Stimulated activated CD8-positive, alpha-beta memory T cell treated with anti-CD3 and anti-CD28 coated beads, Interleukin-4, amount 100 ng/mL, for 1 hour (primary cell): ENCODE results near the gene LDLRAD4.

Experiments used
- DNase-seq, 2 donors: peaks; one replicate each; pipeline ENCODE4 v3.0.0-alpha.2; 2020; ENCODE audit warnings: low read depth in 2 of 2, low spot score in 1 of 2

The LDLRAD4 gene

GRCh38 chr18:13440277-13441248 is 222.0 kb downstream of the LDLRAD4 start:
- no peak for DNase-seq

DNA sequence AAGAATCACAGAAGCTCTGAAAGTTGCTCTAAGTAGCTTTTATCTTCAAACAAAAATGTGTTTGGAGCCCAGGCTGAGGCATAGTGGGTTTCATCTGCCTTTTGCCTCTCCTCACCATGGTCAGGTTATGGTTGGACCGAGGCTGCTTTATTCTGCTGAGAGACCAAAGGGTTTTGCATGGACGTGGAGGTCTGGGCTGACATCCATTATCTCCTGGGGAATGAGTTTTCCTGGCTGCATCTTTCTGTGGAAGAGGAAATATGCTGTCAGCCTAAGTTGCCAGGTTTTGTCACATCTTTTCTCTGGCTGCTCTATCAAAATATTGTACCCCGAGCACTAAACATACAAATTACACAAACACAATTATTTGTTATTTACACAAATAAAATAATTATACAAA is 223.2 kb downstream of the LDLRAD4 start:
- DNase-seq: no peak

DNA sequence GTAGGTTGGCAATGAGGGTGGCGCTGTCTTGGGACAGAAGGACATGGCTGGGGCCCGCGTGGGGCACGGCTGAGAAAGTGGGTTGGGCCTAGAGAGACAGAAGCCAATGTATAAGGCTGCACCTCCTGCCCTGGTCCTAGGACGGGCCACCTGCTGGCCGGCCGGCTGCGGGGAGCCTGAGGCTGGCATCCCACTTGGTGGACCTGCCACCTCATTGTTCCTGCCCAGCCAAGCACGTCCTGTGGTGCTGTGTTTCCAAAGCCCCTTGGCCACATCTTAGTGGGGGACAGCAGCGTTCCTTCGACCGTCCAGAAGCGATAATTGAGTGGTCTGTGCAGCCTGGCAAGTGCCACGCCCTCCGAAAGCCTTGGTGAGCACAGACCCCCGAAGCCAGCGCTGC is 223.9 kb downstream of the LDLRAD4 start:
- DNase-seq: no peak

GRCh38 chr18:13443552-13443951 is 225.0 kb downstream of the LDLRAD4 start:
- DNase-seq: no peak

DNA sequence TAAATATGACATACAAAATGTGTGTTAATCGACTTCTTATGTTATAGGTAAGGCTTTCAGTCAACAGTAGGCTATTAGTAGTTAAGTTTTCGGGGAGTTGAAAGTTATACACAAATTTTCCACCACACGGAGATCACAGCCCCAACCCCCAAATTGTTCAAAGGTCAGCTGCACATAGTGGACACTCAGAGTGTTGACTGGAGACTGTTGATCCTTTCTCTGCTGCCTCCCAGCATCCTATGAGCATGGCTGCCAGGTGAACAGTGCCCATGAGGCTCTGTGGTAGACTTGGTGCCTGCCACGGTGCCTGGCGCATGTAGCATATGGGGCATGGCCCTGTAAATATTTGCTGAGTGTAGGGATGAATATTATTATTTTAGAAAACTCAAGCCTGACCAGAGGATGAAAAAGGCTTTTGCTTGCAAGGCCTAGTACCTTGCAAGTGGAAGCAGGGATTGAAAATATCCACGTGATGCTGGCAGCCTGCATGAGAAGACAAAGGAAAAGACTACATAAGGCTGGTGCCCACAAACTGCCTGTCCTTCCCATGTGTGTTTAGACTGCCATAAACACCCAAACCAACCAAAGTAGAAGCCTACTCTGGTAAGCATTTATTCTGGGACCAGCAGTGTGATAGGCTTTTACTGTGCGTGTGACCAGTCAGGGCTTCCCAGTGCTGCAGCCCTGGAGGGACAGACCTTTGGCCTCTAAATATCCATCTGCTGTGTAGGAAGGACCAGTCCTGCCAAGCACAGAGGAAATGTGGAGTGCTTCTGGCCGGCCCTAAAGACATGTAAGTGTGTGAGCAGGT is 226.1 kb downstream of the LDLRAD4 start:
- no peak for DNase-seq

DNA sequence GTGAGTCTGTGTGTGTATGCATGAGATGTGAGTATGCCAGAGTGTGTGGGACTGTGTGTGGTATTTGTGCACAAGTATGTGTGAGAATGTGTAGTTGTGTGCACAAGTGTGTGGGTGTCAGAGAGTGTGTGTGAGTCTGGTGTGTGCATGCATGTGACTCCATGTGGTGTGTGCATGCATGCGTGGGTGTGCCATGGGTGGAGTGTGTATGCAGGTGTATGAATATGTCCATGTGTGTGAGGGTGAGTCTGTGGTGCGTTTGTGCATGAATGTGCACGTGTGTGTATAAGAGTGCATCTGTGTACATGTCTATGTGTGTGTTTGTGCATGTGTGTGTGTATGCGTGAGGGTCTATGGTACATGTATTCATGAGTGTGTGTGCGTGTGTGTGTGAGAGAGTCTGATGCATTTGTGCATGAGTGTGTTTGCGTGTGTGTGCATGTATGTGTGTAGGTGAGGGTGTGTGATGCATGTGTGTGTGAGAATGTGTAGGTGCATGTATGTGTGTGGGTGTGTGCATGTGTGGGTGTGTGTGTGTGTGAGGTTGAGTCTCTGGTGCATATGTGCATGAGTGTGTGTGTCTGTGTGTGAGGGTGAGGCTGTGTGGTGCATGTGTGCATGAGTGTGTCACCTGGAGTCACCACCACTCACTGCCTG is 226.8 kb downstream of the LDLRAD4 start:
- DNase-seq: no peak

GRCh38 chr18:13446024-13446423 is 227.5 kb downstream of the LDLRAD4 start:
- DNase-seq: no peak

- no peak for DNase-seq
Measured at GRCh38 chr18:13446610-13447461, 228.3 kb downstream of the LDLRAD4 start.

- DNase-seq: no peak
Measured at GRCh38 chr18:13447621-13448334, 229.2 kb downstream of the LDLRAD4 start.

DNA sequence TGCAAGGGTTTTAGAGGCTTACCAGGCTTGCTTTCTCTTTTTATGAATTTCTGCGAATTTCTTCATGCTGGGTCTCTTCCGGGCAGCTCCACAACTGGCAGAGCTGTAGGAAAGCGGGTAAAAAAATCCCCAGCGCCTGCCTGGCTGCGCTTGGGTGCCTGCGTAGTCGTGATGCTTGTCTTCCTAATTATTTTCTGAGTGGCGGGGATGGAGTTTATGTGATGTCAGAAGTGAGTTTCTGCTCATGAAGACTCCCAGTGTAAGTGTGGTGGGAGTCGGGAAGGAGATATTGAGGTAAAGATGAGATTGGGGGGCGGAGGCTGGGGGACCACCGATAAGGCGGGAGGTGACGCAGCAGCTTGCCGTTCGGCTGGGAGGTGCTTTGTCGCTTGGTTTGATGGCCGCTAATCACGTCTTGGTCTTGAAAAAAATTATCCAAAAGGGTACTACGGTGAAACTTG is 229.8 kb downstream of the LDLRAD4 start:
- no peak for DNase-seq

DNA sequence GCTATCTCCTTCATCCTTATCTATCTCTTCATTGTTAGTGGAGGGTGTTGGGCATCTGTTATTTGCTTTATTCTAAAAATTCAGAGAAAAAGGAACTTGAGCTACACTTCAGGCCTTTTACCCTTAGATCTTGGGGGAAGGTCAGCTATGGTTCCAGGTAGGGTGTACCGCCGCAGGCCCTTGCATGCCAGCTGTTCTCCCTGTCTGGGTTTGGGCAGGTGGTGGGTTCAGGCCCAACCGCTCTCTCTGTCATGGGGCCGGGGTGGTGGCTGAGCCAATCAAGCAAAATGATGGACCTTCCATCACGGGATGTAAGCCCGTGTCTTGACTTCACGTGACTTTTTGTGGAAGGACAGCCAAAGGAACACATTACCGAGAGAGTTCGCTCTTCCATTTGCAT is 231.1 kb downstream of the LDLRAD4 start:
- DNase-seq: no peak

GRCh38 chr18:13450289-13451212 is 232.0 kb downstream of the LDLRAD4 start:
- no peak for DNase-seq

GRCh38 chr18:13451213-13451540 is 232.6 kb downstream of the LDLRAD4 start:
- no peak for DNase-seq

DNA sequence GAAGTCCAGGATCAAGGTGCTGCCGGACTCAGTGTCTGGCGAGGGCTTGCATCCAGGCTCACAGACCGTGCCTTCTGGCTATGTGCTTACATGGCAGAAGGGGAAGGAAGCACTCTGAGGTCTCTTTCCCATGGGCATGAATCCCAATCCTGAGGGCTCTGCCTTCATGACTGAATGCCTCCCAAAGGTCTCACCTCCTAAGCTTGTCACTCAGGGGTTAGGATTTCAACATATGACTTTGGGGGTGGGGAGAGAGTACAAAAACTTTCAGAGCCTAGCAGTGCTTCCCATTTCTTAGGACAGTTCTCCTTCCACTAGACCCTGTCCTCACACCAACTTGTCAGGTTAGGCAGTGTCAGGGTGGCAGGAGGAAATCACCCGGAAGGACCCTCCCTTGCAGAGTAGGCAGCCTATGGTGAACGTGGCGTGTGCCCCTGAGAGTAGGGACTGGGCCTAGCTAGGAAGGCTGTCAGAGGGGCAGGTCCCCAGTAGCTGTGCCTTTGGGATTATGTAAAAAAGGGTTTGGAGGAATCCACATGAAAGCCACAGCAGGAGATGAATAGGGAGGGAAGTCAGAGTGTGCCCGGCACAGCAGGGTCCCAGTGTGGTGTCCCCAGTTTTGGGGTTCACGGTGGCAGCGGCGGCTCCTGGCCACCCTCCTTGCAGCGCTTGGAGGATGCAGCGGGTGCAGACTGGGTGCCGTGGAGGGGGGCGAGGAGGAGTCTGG is 233.3 kb downstream of the LDLRAD4 start:
- DNase-seq: no peak

DNA sequence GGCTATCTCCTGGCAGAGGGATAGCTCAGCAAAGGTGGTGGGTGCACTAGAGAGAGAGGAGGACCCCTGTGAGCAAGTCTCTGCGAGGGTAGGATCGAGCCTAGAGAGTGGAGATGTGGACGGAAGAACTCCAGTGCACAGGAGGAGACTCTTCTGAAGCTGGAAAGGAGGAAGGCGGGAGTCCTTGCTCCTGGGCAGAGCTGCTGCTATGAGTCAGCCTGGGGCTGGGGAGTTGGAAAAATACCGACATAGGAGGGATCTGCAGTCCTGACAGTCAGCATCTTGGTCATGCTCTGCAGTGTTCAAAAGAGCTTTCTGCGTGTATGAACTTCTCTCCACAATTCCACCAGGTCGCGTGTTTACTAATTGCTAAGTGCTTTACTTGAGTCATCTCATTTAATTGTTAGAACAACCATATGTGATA is 233.8 kb downstream of the LDLRAD4 start:
- no peak for DNase-seq

DNA sequence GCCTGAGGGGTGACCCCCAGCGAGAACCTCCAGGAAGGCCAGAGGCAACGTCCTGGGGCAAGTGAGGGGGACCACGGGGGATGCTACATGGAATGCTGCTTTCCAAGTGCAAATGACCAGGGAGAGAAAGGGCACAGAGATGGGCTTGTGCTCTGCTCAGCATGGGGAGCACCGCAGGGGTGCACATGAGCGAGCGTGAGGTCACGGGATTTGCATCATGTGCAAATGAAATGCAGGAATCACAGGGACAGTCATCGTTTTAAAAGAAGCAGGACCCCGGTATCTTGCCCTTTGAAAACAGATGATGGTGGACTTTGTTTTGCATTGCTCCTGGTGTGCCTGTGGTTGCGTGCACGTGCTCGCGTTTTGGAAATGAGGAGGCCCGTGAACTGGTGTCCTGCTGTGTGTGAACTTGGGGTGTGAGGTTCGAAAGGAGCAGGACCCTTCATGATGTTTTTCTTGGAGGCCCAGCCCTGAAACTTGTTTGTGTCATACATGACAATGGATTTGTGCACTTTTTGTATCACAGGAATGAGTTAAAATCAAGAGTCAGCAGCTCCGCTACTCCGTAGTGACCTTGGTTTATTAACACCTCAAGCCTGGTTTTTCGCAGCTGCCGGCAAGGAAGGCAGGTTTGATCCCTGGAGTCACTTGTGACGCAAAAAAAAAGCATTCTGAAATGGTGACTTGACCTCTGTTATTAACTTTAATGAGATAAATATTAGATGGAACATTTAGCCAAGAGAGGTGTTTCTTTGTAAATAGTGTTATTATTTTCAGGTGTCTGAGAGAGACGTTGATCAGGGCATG is 234.5 kb downstream of the LDLRAD4 start:
- DNase-seq: no peak

GRCh38 chr18:13453714-13454113 is 235.2 kb downstream of the LDLRAD4 start:
- DNase-seq: no peak
